Mucosa of descending colon (tissue), 3 donors: Measurements from ENCODE around the gene GLI3. TPM values are rescaled to one million over a fixed set of nuclear protein-coding genes. Genes with fewer than 3 reads are reported as not detected.

ENCODE experiments used
- ATAC-seq: fragments of 200-7000 bp; cut with Tn5 transposase; one replicate; pipeline ENCODE4 v1.9.1; 2020; ENCODE audit warnings: mild to moderate bottlenecking, moderate library complexity
- DNase-seq, 3 donors: peaks; one replicate each; pipeline ENCODE4 v3.0.0-alpha.2; 2020
- H3K36me3 ChIP-seq: fragments of 200-600 bp; one replicate; pipeline ENCODE4 v1.8.0; 2021; ENCODE audit warnings: low read depth, mild to moderate bottlenecking
- H3K4me1 ChIP-seq: fragments of 200-600 bp; one replicate; pipeline ENCODE4 v1.8.0; 2021; ENCODE audit warnings: low read depth, mild to moderate bottlenecking
- H3K4me3 ChIP-seq: fragments of 200-600 bp; one replicate; pipeline ENCODE4 v1.8.0; 2021; ENCODE audit warnings: mild to moderate bottlenecking
- H3K9me3 ChIP-seq: fragments of 200-600 bp; one replicate; pipeline ENCODE4 v1.8.0; 2021; ENCODE audit warnings: mild to moderate bottlenecking
- intact Hi-C, 2 donors: fragments of 100-400 bp; cut with DNase I in 1 of 2; cut with micrococcal nuclease in 1 of 2; formaldehyde crosslinking; loops; one replicate each; pipeline versions ENCODE4 v1.11.0 to v1.11.1; 2022; cut with DNase I, micrococcal nuclease
- total RNA-seq, 3 donors: library from RNA; stranded (reverse); fragmentation: NEBNext Ultra II Directional in 2 of 3; extraction: Animal tissue kit (Norgen Biotek cat#: 25700) in 2 of 3; gene quantifications; one replicate each; pipeline versions ENCODE4 v1.2.1 to v1.2.4, GENCODE V29; 2021 to 2023
- TF ChIP-seq, protein P1 (sequence below): fragments of 200-600 bp; IDR thresholded peaks from one replicate; pipeline ENCODE4 v1.8.0; 2022; ENCODE audit warnings: antibody characterized with exemption, mild to moderate bottlenecking
- donor health status: DM: no; HTN: no; CAD: no; lungs with moderate emphysema.
- donor health status: DM: no; HTN: no; CAD: no.
- donor health status: DM: no; HTN: yes; CAD: no.

GLI3 gene
- total RNA-seq, 3 donors from 2014 or later, result 3.0 to 56.3 (median 8.8) TPM

DNA sequence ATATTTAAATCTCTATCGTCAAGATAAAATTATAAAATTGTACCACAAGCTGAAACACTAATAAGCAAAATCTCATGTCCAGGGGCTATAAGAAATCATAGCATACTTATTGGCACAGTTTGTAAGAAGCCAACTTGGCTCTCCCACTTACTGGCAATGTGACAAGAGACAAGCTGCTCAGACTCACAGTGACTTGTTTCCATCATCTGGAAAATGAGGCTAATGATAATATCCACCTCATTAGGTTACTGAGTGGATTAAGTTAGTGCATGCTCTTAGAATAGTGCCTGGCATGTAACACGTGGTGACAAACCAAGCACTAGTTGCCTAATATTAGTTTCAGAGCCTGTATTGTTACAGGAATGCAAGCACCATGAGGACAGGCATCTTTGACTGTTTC is 234.4 kb downstream of the GLI3 start:
- Histone ChIP-seq H3K4me1 (no peaks in the 10 kb centered on the region), H3K4me3 (no peak overlapping the region), H3K9me3 (no peaks in the 10 kb centered on the region), H3K36me3 (no peaks in the 10 kb centered on the region)
- intact Hi-C loops, result no loop called here
- ATAC-seq, result no peak
- no peak for DNase-seq
- TF ChIP-seq, protein P1, sequence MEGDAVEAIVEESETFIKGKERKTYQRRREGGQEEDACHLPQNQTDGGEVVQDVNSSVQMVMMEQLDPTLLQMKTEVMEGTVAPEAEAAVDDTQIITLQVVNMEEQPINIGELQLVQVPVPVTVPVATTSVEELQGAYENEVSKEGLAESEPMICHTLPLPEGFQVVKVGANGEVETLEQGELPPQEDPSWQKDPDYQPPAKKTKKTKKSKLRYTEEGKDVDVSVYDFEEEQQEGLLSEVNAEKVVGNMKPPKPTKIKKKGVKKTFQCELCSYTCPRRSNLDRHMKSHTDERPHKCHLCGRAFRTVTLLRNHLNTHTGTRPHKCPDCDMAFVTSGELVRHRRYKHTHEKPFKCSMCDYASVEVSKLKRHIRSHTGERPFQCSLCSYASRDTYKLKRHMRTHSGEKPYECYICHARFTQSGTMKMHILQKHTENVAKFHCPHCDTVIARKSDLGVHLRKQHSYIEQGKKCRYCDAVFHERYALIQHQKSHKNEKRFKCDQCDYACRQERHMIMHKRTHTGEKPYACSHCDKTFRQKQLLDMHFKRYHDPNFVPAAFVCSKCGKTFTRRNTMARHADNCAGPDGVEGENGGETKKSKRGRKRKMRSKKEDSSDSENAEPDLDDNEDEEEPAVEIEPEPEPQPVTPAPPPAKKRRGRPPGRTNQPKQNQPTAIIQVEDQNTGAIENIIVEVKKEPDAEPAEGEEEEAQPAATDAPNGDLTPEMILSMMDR, result no peak

DNA sequence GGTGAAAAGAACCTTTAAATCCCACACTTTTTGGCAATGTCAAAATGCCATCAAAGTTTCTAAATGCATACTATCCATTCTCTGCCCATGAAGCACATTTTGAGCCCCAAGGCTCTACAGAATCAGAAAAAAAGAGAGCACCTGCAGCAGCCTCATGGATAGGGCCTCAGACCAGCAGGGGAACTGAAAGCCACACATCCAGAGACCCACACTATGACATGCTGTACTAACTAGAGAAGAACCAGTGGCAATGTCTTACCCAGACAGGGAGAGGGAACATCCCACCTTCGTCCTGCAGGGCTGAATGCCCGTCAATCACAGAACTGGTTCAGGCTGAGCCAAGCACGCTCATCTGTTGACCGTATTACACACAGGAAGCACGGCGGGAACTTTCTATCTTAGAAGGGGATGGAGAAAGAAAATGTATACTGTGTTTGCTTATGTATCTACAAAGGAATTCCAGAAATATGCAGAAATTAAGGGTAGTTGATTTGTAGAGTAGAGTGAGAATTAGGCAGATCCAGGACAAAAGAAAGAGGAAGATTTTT is 237.2 kb downstream of the GLI3 start:
- intact Hi-C loops, result no loop called here
- no peaks in the 10 kb centered on the region for H3K36me3 ChIP-seq
- DNase-seq, result no peak
- peaks cover 8% of the 10 kb centered on the region for H3K4me1 ChIP-seq
- H3K9me3 ChIP-seq, result no peaks in the 10 kb centered on the region
- TF ChIP-seq, protein P1, result no peak
- no peak for ATAC-seq
- H3K4me3 ChIP-seq, result no peak overlapping the region

DNA sequence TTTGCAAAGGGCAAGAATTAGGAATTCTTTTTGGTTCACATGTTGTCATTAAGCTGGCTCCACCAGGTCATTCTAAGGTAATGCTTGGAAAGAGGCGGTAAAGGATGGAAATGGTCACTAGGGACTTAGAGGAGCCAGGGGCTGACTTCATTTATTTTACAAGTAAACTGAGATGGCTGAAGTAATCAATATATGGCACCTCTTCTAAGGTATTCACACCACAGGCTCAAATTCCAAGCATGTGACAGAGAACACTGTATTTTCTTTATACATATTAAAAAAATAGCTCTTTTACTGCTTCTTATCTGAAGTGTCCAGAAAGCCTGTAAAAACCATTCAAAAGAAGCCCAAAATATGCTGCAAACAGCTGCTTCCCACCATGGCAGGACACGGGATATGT is 239.0 kb downstream of the GLI3 start:
- peaks cover 8% of the 10 kb centered on the region for H3K4me1 ChIP-seq

DNA sequence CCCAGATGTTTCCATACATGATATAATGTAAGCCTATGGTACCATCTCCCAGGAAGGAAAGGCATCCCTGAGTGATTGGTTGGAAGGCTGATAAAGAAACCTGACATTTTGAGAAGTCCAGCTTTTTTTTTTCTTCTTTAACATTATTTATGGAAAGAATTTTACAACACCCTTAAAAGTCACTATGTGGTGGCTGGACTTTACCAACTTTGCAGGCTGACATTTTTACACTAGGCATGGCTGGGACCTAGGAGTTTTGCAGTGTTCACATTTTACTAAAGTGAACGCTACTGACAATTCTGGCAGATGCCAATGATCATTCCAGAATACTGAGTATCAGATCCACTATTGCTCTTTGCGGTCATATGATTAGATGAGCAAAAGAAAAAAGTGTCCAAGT is 239.9 kb downstream of the GLI3 start:
- no peaks in the 10 kb centered on the region for H3K36me3 ChIP-seq
- H3K4me1 ChIP-seq, result peaks cover 8% of the 10 kb centered on the region
- no peak for ATAC-seq
- no peaks in the 10 kb centered on the region for H3K9me3 ChIP-seq
- H3K4me3 ChIP-seq, result no peak overlapping the region
- TF ChIP-seq, protein P1, result no peak
- intact Hi-C loops, result no loop called here
- no peak for DNase-seq

More for the DNA sequence above, 239.0 kb downstream of the GLI3 start:
- ATAC-seq (no peak), DNase-seq (no peak)
- TF ChIP-seq, protein P1, result no peak
- Histone ChIP-seq H3K36me3 (no peaks in the 10 kb centered on the region), H3K9me3 (no peaks in the 10 kb centered on the region), H3K4me3 (no peak overlapping the region)
- intact Hi-C loops, result no loop called here

DNA sequence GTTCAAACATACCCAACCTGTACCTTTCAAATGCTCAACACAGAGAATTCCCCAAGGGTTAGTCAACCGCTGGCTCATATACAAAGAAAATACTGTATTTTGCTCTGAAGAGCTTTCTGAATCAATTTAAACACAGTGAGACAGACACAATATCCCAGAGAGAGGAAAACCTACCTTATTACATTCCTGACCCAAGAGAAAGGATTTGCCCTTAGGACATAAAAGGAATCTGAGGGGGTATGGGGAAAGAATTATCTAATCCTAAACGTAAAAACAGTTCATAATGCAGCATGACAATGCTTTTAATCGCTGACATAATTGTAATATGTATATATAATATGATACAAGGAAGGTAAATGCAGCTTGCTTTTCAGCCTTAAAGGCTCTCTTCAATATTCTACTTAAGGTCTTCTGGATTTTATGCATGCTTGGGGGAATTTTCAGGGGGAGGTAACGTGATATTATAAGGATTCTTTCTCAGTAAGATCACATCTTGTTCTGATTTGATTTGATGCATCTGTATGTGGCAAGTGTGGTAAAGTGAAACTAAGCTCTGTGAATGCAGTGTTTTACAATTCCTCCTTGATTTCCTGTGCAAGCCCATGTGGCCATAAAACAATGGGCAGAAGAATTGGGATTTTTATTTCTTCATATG is 240.5 kb downstream of the GLI3 start:
- Histone ChIP-seq H3K4me3 (no peak overlapping the region), H3K9me3 (no peaks in the 10 kb centered on the region), H3K4me1 (peaks cover 8% of the 10 kb centered on the region), H3K36me3 (no peaks in the 10 kb centered on the region)
- DNase-seq (no peak), ATAC-seq (peak; percentile 64)
- intact Hi-C loops, result no loop called here
- TF ChIP-seq, protein P1, result no peak
